Natural killer cell (primary cell): Measurements from ENCODE around the gene PCBP3. TPM values are rescaled to one million over a fixed set of nuclear protein-coding genes. Genes with fewer than 3 reads are reported as not detected.

ENCODE experiments used
- ATAC-seq, 3 donors: fragments of 150-1000 bp in 2 of 3; fragments of 200-7000 bp in 1 of 3; cut with Tn5 transposase; 1 replicate in 1 of 3; 2 replicates in 2 of 3; pipeline ENCODE4 v1.10.0; 2021; ENCODE audit warnings: mild to moderate bottlenecking in 2 of 3, moderate library complexity in 2 of 3
- DNase-seq, 2 donors: peaks; one replicate each; pipeline versions ENCODE4 v3.0.0 to v3.0.0-alpha.2; 2013 to 2021; ENCODE audit warnings: mixed read lengths in 1 of 2
- H3K27ac ChIP-seq: one replicate; pipeline ENCODE4 v1.5.1; 2013; ENCODE audit warnings: mild to moderate bottlenecking, low read length
- H3K27me3 ChIP-seq: one replicate; pipeline ENCODE4 v1.6.1; 2013; ENCODE audit warnings: low read length; ENCODE audit not compliant: control insufficient read depth, insufficient read depth
- H3K36me3 ChIP-seq: one replicate; pipeline ENCODE4 v1.6.1; 2013; ENCODE audit warnings: low read length; ENCODE audit not compliant: control insufficient read depth, insufficient read depth
- H3K4me1 ChIP-seq: one replicate; pipeline ENCODE4 v1.6.1; 2013; ENCODE audit warnings: low read length; ENCODE audit not compliant: control insufficient read depth, insufficient read depth
- H3K4me3 ChIP-seq: one replicate; pipeline ENCODE4 v1.5.1; 2013; ENCODE audit warnings: low read length
- H3K9me3 ChIP-seq: one replicate; pipeline ENCODE4 v1.6.1; 2013; ENCODE audit warnings: low read length; ENCODE audit not compliant: control insufficient read depth, insufficient read depth
- H3K27ac Mint-ChIP-seq, 2 donors: one replicate each; pipeline ENCODE4 v1.8.0; 2022; ENCODE audit warnings: mild to moderate bottlenecking in 2 of 2, mixed read lengths in 2 of 2, moderate library complexity in 1 of 2
- H3K27me3 Mint-ChIP-seq, 2 donors: one replicate each; pipeline ENCODE4 v1.8.0; 2022; ENCODE audit warnings: low read depth in 2 of 2, mixed read lengths in 2 of 2
- H3K36me3 Mint-ChIP-seq: one replicate; pipeline ENCODE4 v1.8.0; 2022; ENCODE audit warnings: mixed read lengths
- H3K4me1 Mint-ChIP-seq, 2 donors: one replicate each; pipeline ENCODE4 v1.8.0; 2022; ENCODE audit warnings: mixed read lengths in 2 of 2
- H3K4me3 Mint-ChIP-seq: one replicate; pipeline ENCODE4 v1.8.0; 2022; ENCODE audit warnings: mild to moderate bottlenecking, moderate library complexity, mixed read lengths
- H3K9me3 Mint-ChIP-seq, 2 donors: one replicate each; pipeline ENCODE4 v1.8.0; 2022; ENCODE audit warnings: mixed read lengths in 2 of 2
- CTCF ChIP-seq: fragments of 200-600 bp; IDR thresholded peaks from one replicate; pipeline ENCODE4 v1.8.0; 2022; ENCODE audit warnings: antibody characterized with exemption
- WGBS: methylation state at CpG from one replicate; pipeline ENCODE4 v1.1.7; 2013; ENCODE audit warnings: missing lambda C conversion rate; ENCODE audit not compliant: insufficient coverage; 5-methylcytosine and 5-hydroxymethylcytosine counted together
- intact Hi-C: fragments of 100-400 bp; cut with micrococcal nuclease; formaldehyde crosslinking; loops from one replicate; pipeline ENCODE4 v1.14.2; 2022
- total RNA-seq, 4 donors: library from RNA; stranded (reverse); fragments of 120-200 nt in 1 of 4; gene quantifications; one replicate each; pipeline versions ENCODE4 v1.2.3 to v1.2.4, GENCODE V29; 2013 to 2022

Gene PCBP3
- total RNA-seq, 3 donors from 2014 or later (not counting 1 experiment from before 2014, with no cell fraction given) = 0.50 to 3.0 (median 0.52) TPM

- DNase-seq (no peak), ATAC-seq (no peak)
- no peaks in the 10 kb centered on the region for H3K27me3 ChIP-seq
- H3K9me3 ChIP-seq = no peaks in the 10 kb centered on the region
- H3K27me3 Mint-ChIP-seq = no peaks in the 10 kb centered on the region
- no peaks in the 10 kb centered on the region for H3K4me1 ChIP-seq
- 89% methylated on average over 32 of the region's 32 CpGs for WGBS
- no peak overlapping the region for H3K4me3 ChIP-seq
- H3K27ac Mint-ChIP-seq = no peak overlapping the region
- H3K9me3 Mint-ChIP-seq = no peaks in the 10 kb centered on the region
- H3K36me3 Mint-ChIP-seq = no peaks in the 10 kb centered on the region
- no peaks in the 10 kb centered on the region for H3K36me3 ChIP-seq
- H3K4me1 Mint-ChIP-seq = no peaks in the 10 kb centered on the region
- TF ChIP-seq CTCF = no peak
- no peak overlapping the region for H3K27ac ChIP-seq
- H3K4me3 Mint-ChIP-seq = no peak overlapping the region
- intact Hi-C loops = no loop called here
Observed at GRCh38 chr21:45941717-45942546, 298.4 kb downstream of the PCBP3 start.

DNA sequence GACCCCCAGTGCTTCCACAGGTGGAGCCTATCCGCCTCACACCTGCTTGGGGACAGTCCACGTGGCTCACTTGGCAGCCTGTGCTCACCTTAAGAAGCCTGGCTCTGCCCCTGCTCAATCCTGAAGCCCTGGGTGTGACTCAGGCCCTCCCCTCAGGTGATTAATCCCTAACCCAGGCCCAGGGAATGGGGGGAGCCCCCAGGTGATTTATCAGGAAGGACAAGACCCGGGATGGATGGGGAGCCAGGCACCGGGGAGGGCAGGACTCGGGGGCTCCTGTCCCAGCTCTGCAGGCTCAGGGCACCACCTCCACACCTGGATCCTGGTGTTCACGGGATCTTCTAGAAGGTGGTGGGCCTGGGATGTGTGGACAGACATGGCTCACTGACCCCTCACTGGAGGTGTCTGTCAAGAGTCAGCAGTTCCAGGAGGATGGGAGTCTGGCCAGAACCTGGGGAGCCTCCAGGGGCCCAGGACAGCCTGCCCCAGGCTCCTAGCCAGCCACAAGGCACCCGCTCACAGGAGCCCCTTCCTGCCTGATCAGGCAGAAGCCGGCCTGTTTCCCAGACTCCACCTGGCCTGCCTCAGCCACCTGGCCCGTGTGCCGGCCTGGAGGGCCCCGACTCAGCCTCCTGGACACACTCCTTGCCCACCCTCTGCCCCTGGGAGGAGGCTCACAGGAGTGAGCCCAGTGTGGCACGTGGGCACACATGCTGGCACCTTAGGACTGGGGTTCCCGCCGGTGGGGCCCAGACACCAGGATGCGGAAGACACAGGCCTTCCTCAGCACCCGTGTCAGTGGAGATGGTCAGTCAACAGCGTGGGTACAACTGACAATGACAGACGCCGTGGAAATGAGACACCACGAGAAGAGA, 299.5 kb downstream of the PCBP3 start:
- TF ChIP-seq CTCF = no peak
- Mint-ChIP-seq H3K4me1 (no peaks in the 10 kb centered on the region), H3K27ac (no peak overlapping the region), H3K27me3 (no peaks in the 10 kb centered on the region), H3K9me3 (no peaks in the 10 kb centered on the region), H3K4me3 (no peak overlapping the region), H3K36me3 (no peaks in the 10 kb centered on the region)
- H3K36me3 ChIP-seq = no peaks in the 10 kb centered on the region
- DNase-seq = no peak
- ATAC-seq = no peak
- no peaks in the 10 kb centered on the region for H3K4me1 ChIP-seq
- H3K9me3 ChIP-seq = no peaks in the 10 kb centered on the region
- H3K27ac ChIP-seq = no peak overlapping the region
- 88% methylated on average over 20 of the region's 20 CpGs for WGBS
- intact Hi-C loops = no loop called here
- no peaks in the 10 kb centered on the region for H3K27me3 ChIP-seq
- no peak overlapping the region for H3K4me3 ChIP-seq

DNA sequence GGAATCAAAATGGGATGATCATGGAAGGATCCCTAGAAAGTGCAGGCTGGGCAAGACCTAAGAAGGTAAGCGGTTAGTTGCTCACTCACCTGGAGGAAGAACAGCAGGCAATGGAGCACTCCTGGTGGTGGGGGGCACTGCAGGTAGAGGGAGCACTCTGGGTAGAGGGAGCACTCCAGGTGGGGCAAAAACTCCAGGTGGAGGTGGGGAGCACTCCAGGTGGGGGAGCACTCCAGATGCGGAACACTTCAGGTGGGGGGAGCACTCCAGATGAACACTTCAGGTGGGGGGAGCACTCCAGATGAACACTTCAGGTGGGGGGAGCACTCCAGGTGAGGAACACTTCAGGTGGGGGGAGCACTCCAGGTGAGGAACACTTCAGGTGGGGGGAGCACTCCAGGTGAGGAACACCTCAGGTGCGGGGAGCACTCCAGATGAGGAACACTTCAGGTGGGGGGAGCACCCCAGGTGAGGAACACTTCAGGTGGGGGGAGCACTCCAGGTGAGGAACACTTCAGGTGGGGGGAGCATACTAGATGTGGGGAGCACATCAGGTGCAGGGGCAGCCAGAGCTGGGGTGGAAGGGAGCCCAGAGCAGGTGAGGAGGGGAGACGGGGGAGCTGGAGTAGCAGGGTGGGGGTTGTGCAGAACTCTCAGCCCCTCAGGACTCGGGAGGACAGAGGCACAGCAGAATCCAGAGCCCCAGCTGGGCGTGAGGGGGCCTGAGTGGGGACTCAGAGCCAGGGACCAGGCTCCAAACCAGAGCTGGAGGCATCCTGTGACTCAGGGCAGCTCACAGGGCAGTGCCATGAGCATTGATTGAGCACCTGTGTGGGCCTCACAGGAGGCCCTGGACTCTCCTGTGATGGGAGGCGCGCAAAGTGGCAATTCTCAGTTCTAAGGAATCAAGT, 300.4 kb downstream of the PCBP3 start:
- Histone ChIP-seq H3K36me3 (no peaks in the 10 kb centered on the region), H3K27ac (no peak overlapping the region), H3K9me3 (no peaks in the 10 kb centered on the region), H3K27me3 (no peaks in the 10 kb centered on the region), H3K4me1 (no peaks in the 10 kb centered on the region), H3K4me3 (no peak overlapping the region)
- ATAC-seq (no peak), DNase-seq (no peak)
- Mint-ChIP-seq H3K27me3 (no peaks in the 10 kb centered on the region), H3K4me1 (no peaks in the 10 kb centered on the region), H3K36me3 (no peaks in the 10 kb centered on the region), H3K27ac (no peak overlapping the region), H3K4me3 (no peak overlapping the region), H3K9me3 (no peaks in the 10 kb centered on the region)
- whole genome bisulfite sequencing = 97% methylated on average over 8 of the region's 8 CpGs
- no peak for TF ChIP-seq CTCF
- intact Hi-C loops = no loop called here
